ENCODE measurements around the gene RPL10.

- TF ChIP-seq EZH2 (IDR thresholded peaks at IDR 0.05; ENCODE audit: insufficient read depth, poor library complexity, severe bottlenecking) (no peak), EZH2phosphoT487 (IDR thresholded peaks at IDR 0.05; ENCODE audit: insufficient read depth, low read depth) (no peak)
These were observed 43.4 kb downstream of the RPL10 start for GRCh38 chrX:154441564-154441963.
